HCT116 (cell line): ENCODE measurements around the gene CDK1. TPM values are rescaled to one million over a fixed set of nuclear protein-coding genes. Genes with fewer than 3 reads are reported as not detected.

Experiments used
- ATAC-seq: fragments of 200-7000 bp; cut with Tn5 transposase; 2 replicates; pipeline ENCODE4 v1.9.1; 2020; ENCODE audit warnings: mild to moderate bottlenecking, moderate library complexity
- BruUV-seq: library from RNA; stranded (reverse); fragments of 400-500 nt; replicated peaks from 2 replicates; lab custom pipeline; 2021; lab: Mats Ljungman, UMichigan
- CTCF ChIA-PET: fragments of 300-600 bp; sonication (Branson Sonifier 250); formaldehyde crosslinking; loops from one replicate; lab custom pipeline; 2021; ENCODE audit warnings: antibody characterized with exemption; lab: Charles Lee
- POLR2A ChIA-PET: fragments of 300-600, 350-600 bp; sonication (Branson Sonifier 250); formaldehyde crosslinking; loops from one replicate; lab custom pipeline; 2021; ENCODE audit warnings: antibody characterized with exemption; lab: Charles Lee
- RAD21 ChIA-PET, 2 experiments: fragments of 300-600 bp; sonication (Branson Sonifier 250); formaldehyde crosslinking; loops; one replicate each; lab custom pipeline; 2023; ENCODE audit warnings: low total read pairs in 2 of 2; ENCODE audit not compliant: uncharacterized antibody in 2 of 2, unreplicated experiment in 2 of 2, low non-redundant PET in 1 of 2; lab: Charles Lee
- DNase-seq: peaks from one replicate; pipeline ENCODE4 v3.0.0-alpha.2; 2010; ENCODE audit warnings: low read depth, low spot score
- H2AFZ ChIP-seq: fragments of 200-600 bp; shearing (Covaris generic), sonication (generic); 2 replicates; pipeline ENCODE4 v1.6.1; 2017; ENCODE audit warnings: low read depth, mixed run types, mixed read lengths, antibody characterized with exemption, low read length; ENCODE audit not compliant: poor library complexity, severe bottlenecking
- H3K27ac ChIP-seq: 2 replicates; pipeline ENCODE4 v1.5.1; 2012; ENCODE audit warnings: low read depth, low read length
- H3K27me3 ChIP-seq: fragments of 200-600 bp; sonication (generic); 2 replicates; pipeline ENCODE4 v1.6.1; 2016; ENCODE audit warnings: mixed run types, low read length, mixed read lengths; ENCODE audit not compliant: insufficient read depth
- H3K36me3 ChIP-seq, 2 experiments: fragments of 200-500 bp in 1 of 2; fragments of 200-600 bp in 1 of 2; sonication (Bioruptor generic) in 1 of 2; sonication (generic) in 1 of 2; 2 replicates each; pipeline versions ENCODE4 v1.5.1 to v1.6.1; 2014 to 2016; ENCODE audit warnings: low read length in 2 of 2, inconsistent platforms in 1 of 2, mixed read lengths in 1 of 2, mixed run types in 1 of 2; ENCODE audit not compliant: insufficient read depth in 2 of 2, control insufficient read depth in 1 of 2
- H3K4me1 ChIP-seq, 2 experiments: fragments of 200-600 bp in 1 of 2; sonication (generic) in 1 of 2; 2 replicates each; pipeline versions ENCODE4 v1.5.1 to v1.6.1; 2012 to 2017; ENCODE audit warnings: low read length in 2 of 2, inconsistent platforms in 1 of 2, mild to moderate bottlenecking in 1 of 2, mixed read lengths in 1 of 2, mixed run types in 1 of 2, moderate library complexity in 1 of 2; ENCODE audit not compliant: insufficient read depth in 2 of 2, control insufficient read depth in 1 of 2
- H3K4me2 ChIP-seq: fragments of 200-600 bp; sonication (generic); 2 replicates; pipeline ENCODE4 v1.6.1; 2017; ENCODE audit warnings: mixed run types, low read length, mixed read lengths
- H3K4me3 ChIP-seq, 2 experiments: fragments of 200-600 bp in 1 of 2; sonication (generic) in 1 of 2; replicated peaks in 1 of 2; 2 replicates each; pipeline ENCODE4 v1.5.1; 2011 to 2016; ENCODE audit warnings: low read length in 2 of 2, control low read depth in 1 of 2, low read depth in 1 of 2, mild to moderate bottlenecking in 1 of 2, mixed read lengths in 1 of 2, mixed run types in 1 of 2
- H3K79me2 ChIP-seq: fragments of 200-600 bp; sonication (generic); 2 replicates; pipeline ENCODE4 v1.6.1; 2017; ENCODE audit warnings: mild to moderate bottlenecking, mixed run types, low read length, moderate library complexity, mixed read lengths; ENCODE audit not compliant: insufficient read depth
- H3K9ac ChIP-seq: fragments of 200-600 bp; sonication (generic); 2 replicates; pipeline ENCODE4 v1.6.1; 2016; ENCODE audit warnings: low read length, mixed read lengths
- H3K9me2 ChIP-seq: fragments of 200-600 bp; sonication (generic), shearing (Covaris generic); 2 replicates; pipeline ENCODE4 v1.6.1; 2017; ENCODE audit warnings: mixed run types, mild to moderate bottlenecking, moderate library complexity; ENCODE audit not compliant: insufficient read depth
- H3K9me3 ChIP-seq, 2 experiments: fragments of 200-500 bp in 1 of 2; fragments of 200-600 bp in 1 of 2; sonication (Bioruptor generic) in 1 of 2; sonication (generic) in 1 of 2; 2 replicates each; pipeline ENCODE4 v1.6.1; 2014 to 2017; ENCODE audit warnings: low read length in 2 of 2, mixed read lengths in 2 of 2, inconsistent platforms in 1 of 2, low read depth in 1 of 2, mild to moderate bottlenecking in 1 of 2, mixed run types in 1 of 2, moderate library complexity in 1 of 2; ENCODE audit not compliant: control insufficient read depth in 1 of 2, insufficient read depth in 1 of 2
- H4K20me1 ChIP-seq: fragments of 200-600 bp; sonication (generic), shearing (Covaris generic); 2 replicates; pipeline ENCODE4 v1.6.1; 2017; ENCODE audit warnings: mixed run types, mild to moderate bottlenecking, moderate library complexity; ENCODE audit not compliant: insufficient read depth
- CEBPB ChIP-seq: IDR thresholded peaks from 2 replicates; pipeline ENCODE4 v1.6.1; 2012; ENCODE audit warnings: low read depth
- EZH2 ChIP-seq: fragments of 200-600 bp; sonication (generic); IDR thresholded peaks from 2 replicates; pipeline ENCODE4 v1.6.1; 2017; ENCODE audit warnings: antibody characterized with exemption, mixed run types
- JUND ChIP-seq: IDR thresholded peaks from 2 replicates; pipeline ENCODE4 v1.6.1; 2012
- MAX ChIP-seq: IDR thresholded peaks from 2 replicates; pipeline ENCODE4 v1.6.1; 2012
- POLR2AphosphoS5 ChIP-seq: IDR thresholded peaks from 2 replicates; pipeline ENCODE4 v1.6.1; 2011; ENCODE audit warnings: mild to moderate bottlenecking, low read depth, low read length, moderate library complexity
- RAD21 ChIP-seq: IDR thresholded peaks from 2 replicates; pipeline ENCODE4 v1.6.1; 2012; ENCODE audit warnings: low read depth, mild to moderate bottlenecking
- SRF ChIP-seq: IDR thresholded peaks from 2 replicates; pipeline ENCODE4 v1.6.1; 2012; ENCODE audit warnings: low read depth
- TCF7L2 ChIP-seq: IDR thresholded peaks from 2 replicates; pipeline ENCODE4 v1.7.0; 2011; ENCODE audit warnings: borderline replicate concordance, inconsistent platforms; ENCODE audit not compliant: insufficient read depth, insufficient read length; ENCODE audit errors: extremely low read depth
- YY1 ChIP-seq: IDR thresholded peaks from 2 replicates; pipeline ENCODE4 v1.6.1; 2011; ENCODE audit warnings: low read length, low read depth, moderate library complexity, mild to moderate bottlenecking; ENCODE audit not compliant: insufficient replicate concordance; ENCODE audit errors: extremely low read depth
- intact Hi-C: fragments of 100-400 bp; cut with micrococcal nuclease; formaldehyde crosslinking; loops from 2 replicates; pipeline ENCODE4 v1.10.0; 2022
- total RNA-seq: library from RNA; stranded (reverse); gene quantifications from one replicate; pipeline ENCODE4 v1.2.1, GENCODE V29; 2021; ENCODE audit not compliant: unreplicated experiment

Gene CDK1
- total RNA-seq, 1 experiment from 2014 or later: 104 TPM

GRCh38 chr10:60817398-60817805, 39.1 kb downstream of the CDK1 start (continued):
- TF ChIP-seq MAX: no peak
- TF ChIP-seq SRF: no peak
- TF ChIP-seq RAD21: no peak

GRCh38 chr10:60818134-60818770, 40.0 kb downstream of the CDK1 start:
- intact Hi-C loops: loop anchor here (10.0 kb wide), 1 partner anchor 1427 kb away; no protein-coding TSS in a partner anchor
- Histone ChIP-seq H3K9me3 (no peaks in the 10 kb centered on the region), H3K4me3 (no peak overlapping the region), H3K36me3 (no peaks in the 10 kb centered on the region), H3K27me3 (no peaks in the 10 kb centered on the region), H4K20me1 (no peaks in the 10 kb centered on the region), H2AFZ (no peak overlapping the region), H3K4me1 (no peaks in the 10 kb centered on the region), H3K4me2 (no peak overlapping the region), H3K9ac (no peak overlapping the region), H3K9me2 (no peaks in the 10 kb centered on the region), H3K79me2 (no peaks in the 10 kb centered on the region), H3K27ac (no peak overlapping the region)
- no peak for TF ChIP-seq TCF7L2
- no peak for TF ChIP-seq YY1
- no peak for TF ChIP-seq RAD21
- TF ChIP-seq JUND: no peak
- TF ChIP-seq MAX: no peak
- no peak for TF ChIP-seq EZH2
- TF ChIP-seq CEBPB: no peak
- no peak for TF ChIP-seq POLR2AphosphoS5
- RAD21 ChIA-PET: interaction anchor here in 1 of 2 experiments (1.1 kb wide), 1 partner anchor 373 kb away, joined by 4 read pairs; no protein-coding TSS in a partner anchor
- DNase-seq: no peak
- CTCF ChIA-PET: interaction anchor here (1.1 to 2.7 kb wide), 2 partner anchors 372 to 915 kb away, joined by 3 to 8 read pairs; no protein-coding TSS in a partner anchor
- no peak for ATAC-seq
- POLR2A ChIA-PET: no interaction called here
- no TSS peak for BruUV-seq
